ENCODE measurements around the gene MSL1.
"Not testable (repeated sequence)": the region's sequence is repeated elsewhere in the genome, so short reads cannot be mapped to it uniquely, and the experiment has no call there.

The MSL1 gene

GRCh38 chr17:40122999-40123810 lies 1.4 kb downstream of the MSL1 start:
- peak; percentile 53 to 81 for DNase-seq (ENCODE audit: low spot score in 2 of 2)
- peaks cover 10% of the 10 kb centered on the region for H3K4me1 ChIP-seq
- peak overlapping the region; percentile 91 for H3K4me3 ChIP-seq
- in situ Hi-C loops (cut with MboI; ENCODE audit: low sequenced_read_pairs) = no loop called here
- no peaks in the 10 kb centered on the region for H3K9me3 ChIP-seq
- no peaks in the 10 kb centered on the region for H3K27me3 ChIP-seq (ENCODE audit: low read depth)
- H3K36me3 ChIP-seq (replicated peaks) = peaks cover 30% of the 10 kb centered on the region

DNA sequence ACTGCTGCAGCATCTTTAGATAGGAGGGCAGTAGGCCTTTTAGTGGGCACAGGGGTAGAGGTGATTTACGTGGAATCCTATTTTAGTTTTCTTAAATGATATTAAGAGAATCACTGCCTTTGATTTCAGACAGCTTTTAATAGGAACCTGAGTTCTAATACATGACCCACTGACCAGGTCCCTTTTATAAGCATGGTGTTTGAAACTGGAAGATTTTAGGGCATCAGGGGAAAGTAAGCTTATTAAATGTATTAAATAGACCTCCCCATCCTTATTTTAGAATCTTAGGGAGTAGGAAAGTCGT lies 2.0 kb downstream of the MSL1 start:
- H3K36me3 ChIP-seq (replicated peaks) = peaks cover 35% of the 10 kb centered on the region
- no peak for DNase-seq (ENCODE audit: low spot score in 2 of 2)
- H3K4me1 ChIP-seq = peaks cover 10% of the 10 kb centered on the region
- in situ Hi-C loops (cut with MboI; ENCODE audit: low sequenced_read_pairs) = no loop called here
- peak overlapping the region; percentile 91 for H3K4me3 ChIP-seq
- no peaks in the 10 kb centered on the region for H3K27me3 ChIP-seq (ENCODE audit: low read depth)
- H3K9me3 ChIP-seq = no peaks in the 10 kb centered on the region

- DNase-seq (ENCODE audit: low spot score in 2 of 2) = peak in 1 of 2 experiments; percentile 43
- Histone ChIP-seq H3K4me1 (peaks cover 10% of the 10 kb centered on the region), H3K27me3 (ENCODE audit: low read depth) (no peaks in the 10 kb centered on the region), H3K9me3 (no peaks in the 10 kb centered on the region), H3K4me3 (peak overlapping the region; percentile 91), H3K36me3 (replicated peaks) (peaks cover 42% of the 10 kb centered on the region)
- in situ Hi-C loops (cut with MboI; ENCODE audit: low sequenced_read_pairs) = no loop called here
Observed at GRCh38 chr17:40124279-40125141, 2.7 kb downstream of the MSL1 start.

- in situ Hi-C loops (cut with MboI; ENCODE audit: low sequenced_read_pairs) = no loop called here
- Histone ChIP-seq H3K4me1 (peaks cover 5% of the 10 kb centered on the region; the same call in 1 of the 2 replicates), H3K36me3 (replicated peaks) (peaks cover 91% of the 10 kb centered on the region), H3K9me3 (no peaks in the 10 kb centered on the region), H3K27me3 (ENCODE audit: low read depth) (no peaks in the 10 kb centered on the region), H3K4me3 (no peak overlapping the region)
- no peak for DNase-seq (ENCODE audit: low spot score in 2 of 2)
Observed at GRCh38 chr17:40129498-40129897, 7.7 kb downstream of the MSL1 start.

GRCh38 chr17:40130352-40131042 lies 8.7 kb downstream of the MSL1 start:
- H3K4me3 ChIP-seq = no peak overlapping the region
- no peaks in the 10 kb centered on the region for H3K9me3 ChIP-seq
- H3K36me3 ChIP-seq (replicated peaks) = peaks cover 97% of the 10 kb centered on the region
- in situ Hi-C loops (cut with MboI; ENCODE audit: low sequenced_read_pairs) = no loop called here
- H3K27me3 ChIP-seq (ENCODE audit: low read depth) = no peaks in the 10 kb centered on the region
- H3K4me1 ChIP-seq = no peaks in the 10 kb centered on the region
- no peak for DNase-seq (ENCODE audit: low spot score in 2 of 2)

GRCh38 chr17:40134184-40134583 lies 12.4 kb downstream of the MSL1 start:
- H3K9me3 ChIP-seq = no peaks in the 10 kb centered on the region
- no peak for DNase-seq (ENCODE audit: low spot score in 2 of 2)
- in situ Hi-C loops (cut with MboI; ENCODE audit: low sequenced_read_pairs) = no loop called here

GRCh38 chr17:40135817-40136216 lies 14.0 kb downstream of the MSL1 start:
- H3K4me1 ChIP-seq = peaks cover 7% of the 10 kb centered on the region
- no peaks in the 10 kb centered on the region for H3K27me3 ChIP-seq (ENCODE audit: low read depth)
- H3K9me3 ChIP-seq = no peaks in the 10 kb centered on the region; the same call in 1 of the 2 replicates
- no peak overlapping the region for H3K4me3 ChIP-seq
- DNase-seq (ENCODE audit: low spot score in 2 of 2) = no peak
- peaks cover 64% of the 10 kb centered on the region for H3K36me3 ChIP-seq (replicated peaks)
- in situ Hi-C loops (cut with MboI; ENCODE audit: low sequenced_read_pairs) = no loop called here

More at GRCh38 chr17:40134184-40134583, 12.4 kb downstream of the MSL1 start:
- Histone ChIP-seq H3K4me1 (peaks cover 4% of the 10 kb centered on the region), H3K4me3 (no peak overlapping the region), H3K27me3 (ENCODE audit: low read depth) (no peaks in the 10 kb centered on the region), H3K36me3 (replicated peaks) (peaks cover 80% of the 10 kb centered on the region)

GRCh38 chr17:40139566-40140058 lies 17.8 kb downstream of the MSL1 start:
- DNase-seq (ENCODE audit: low spot score in 2 of 2) = peak in 1 of 2 experiments; percentile 15
- no peaks in the 10 kb centered on the region; the same call in 1 of the 2 replicates for H3K9me3 ChIP-seq
- peak overlapping the region; percentile 95 for H3K4me3 ChIP-seq
- H3K4me1 ChIP-seq = peaks cover 14% of the 10 kb centered on the region
- no peaks in the 10 kb centered on the region for H3K27me3 ChIP-seq (ENCODE audit: low read depth)
- H3K36me3 ChIP-seq (replicated peaks) = peaks cover 50% of the 10 kb centered on the region
- in situ Hi-C loops (cut with MboI; ENCODE audit: low sequenced_read_pairs) = no loop called here

DNA sequence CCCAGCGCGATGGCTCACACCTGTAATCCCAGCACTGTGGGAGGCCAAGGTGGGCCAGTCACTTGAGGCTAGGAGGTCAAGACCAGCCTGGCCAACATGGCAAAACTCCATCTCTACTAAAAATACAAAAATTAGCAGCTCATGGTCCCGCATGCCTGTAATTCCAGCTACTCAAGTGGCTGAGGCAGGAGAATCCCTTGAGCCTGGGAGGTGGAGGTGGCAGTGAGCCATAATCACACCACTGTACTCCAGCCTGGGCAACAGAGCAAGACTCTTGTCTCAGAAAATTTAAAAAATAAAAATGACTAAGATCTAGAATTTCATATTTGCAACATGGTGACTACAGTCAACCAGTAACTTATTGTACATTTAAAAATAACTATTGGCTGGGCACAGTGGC lies 21.4 kb downstream of the MSL1 start:
- peaks cover 46% of the 10 kb centered on the region for H3K36me3 ChIP-seq (replicated peaks)
- peaks cover 19% of the 10 kb centered on the region for H3K4me1 ChIP-seq
- H3K9me3 ChIP-seq; DNase-seq (ENCODE audit: low spot score in 2 of 2); H3K27me3 ChIP-seq (ENCODE audit: low read depth); H3K4me3 ChIP-seq; in situ Hi-C loops (cut with MboI; ENCODE audit: low sequenced_read_pairs): not testable (repeated sequence)

GRCh38 chr17:40145476-40145875 lies 23.7 kb downstream of the MSL1 start:
- in situ Hi-C loops (cut with MboI; ENCODE audit: low sequenced_read_pairs) = no loop called here
- H3K9me3 ChIP-seq = no peaks in the 10 kb centered on the region; the same call in 1 of the 2 replicates
- H3K27me3 ChIP-seq (ENCODE audit: low read depth) = no peaks in the 10 kb centered on the region
- peaks cover 12% of the 10 kb centered on the region for H3K4me1 ChIP-seq
- peaks cover 62% of the 10 kb centered on the region for H3K36me3 ChIP-seq (replicated peaks)
- no peak for DNase-seq (ENCODE audit: low spot score in 2 of 2)
- H3K4me3 ChIP-seq = no peak overlapping the region

DNA sequence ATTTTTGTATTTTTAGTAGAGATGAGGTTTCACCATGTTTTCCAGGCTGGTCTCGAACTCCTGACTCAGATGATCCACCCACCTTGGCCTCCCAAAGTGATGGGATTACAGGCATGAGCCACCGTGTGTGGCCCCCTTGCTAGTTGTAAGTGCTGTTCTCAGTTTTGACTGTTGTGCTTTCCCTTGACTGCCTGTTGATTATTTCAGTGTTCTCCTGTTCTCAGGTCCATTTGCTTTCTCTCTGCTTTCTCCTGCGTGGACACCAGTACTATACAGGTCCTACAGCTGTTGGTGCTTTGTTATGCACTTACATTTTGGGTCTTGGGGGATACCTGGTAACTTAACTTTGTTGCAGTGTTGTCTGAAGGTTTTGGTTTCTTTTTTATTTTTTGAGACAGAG lies 26.8 kb downstream of the MSL1 start:
- H3K4me1 ChIP-seq = peaks cover 5% of the 10 kb centered on the region; the same call in 1 of the 2 replicates
- no peak overlapping the region for H3K4me3 ChIP-seq
- no peaks in the 10 kb centered on the region for H3K9me3 ChIP-seq
- DNase-seq (ENCODE audit: low spot score in 2 of 2) = no peak
- H3K36me3 ChIP-seq (replicated peaks) = peaks cover 63% of the 10 kb centered on the region
- in situ Hi-C loops (cut with MboI; ENCODE audit: low sequenced_read_pairs) = no loop called here
- H3K27me3 ChIP-seq (ENCODE audit: low read depth) = no peaks in the 10 kb centered on the region

DNA sequence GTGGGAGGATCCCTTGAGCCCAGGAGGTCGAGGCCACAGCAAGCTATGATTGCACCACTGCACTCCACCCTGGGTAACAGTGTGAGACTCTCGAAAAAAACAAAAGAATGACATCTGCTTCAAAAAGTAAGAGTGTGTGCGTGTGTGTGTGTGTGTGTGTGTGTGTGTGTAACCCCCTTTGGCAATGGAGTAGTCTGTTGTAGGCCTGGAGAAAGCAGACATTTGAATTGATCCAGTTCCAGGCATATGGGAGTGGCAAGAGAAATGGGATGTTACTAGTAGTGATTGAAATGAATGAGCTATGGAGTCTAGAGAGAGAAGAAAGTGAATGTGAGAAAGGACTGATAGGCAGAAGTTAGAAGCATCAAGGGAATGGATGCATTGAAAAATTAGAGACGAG lies 28.5 kb downstream of the MSL1 start:
- Histone ChIP-seq H3K4me1 (peaks cover 5% of the 10 kb centered on the region; the same call in 1 of the 2 replicates), H3K4me3 (no peak overlapping the region), H3K27me3 (ENCODE audit: low read depth) (no peaks in the 10 kb centered on the region), H3K36me3 (replicated peaks) (peaks cover 70% of the 10 kb centered on the region), H3K9me3 (no peaks in the 10 kb centered on the region)
- in situ Hi-C loops (cut with MboI; ENCODE audit: low sequenced_read_pairs) = no loop called here
- no peak for DNase-seq (ENCODE audit: low spot score in 2 of 2)

DNA sequence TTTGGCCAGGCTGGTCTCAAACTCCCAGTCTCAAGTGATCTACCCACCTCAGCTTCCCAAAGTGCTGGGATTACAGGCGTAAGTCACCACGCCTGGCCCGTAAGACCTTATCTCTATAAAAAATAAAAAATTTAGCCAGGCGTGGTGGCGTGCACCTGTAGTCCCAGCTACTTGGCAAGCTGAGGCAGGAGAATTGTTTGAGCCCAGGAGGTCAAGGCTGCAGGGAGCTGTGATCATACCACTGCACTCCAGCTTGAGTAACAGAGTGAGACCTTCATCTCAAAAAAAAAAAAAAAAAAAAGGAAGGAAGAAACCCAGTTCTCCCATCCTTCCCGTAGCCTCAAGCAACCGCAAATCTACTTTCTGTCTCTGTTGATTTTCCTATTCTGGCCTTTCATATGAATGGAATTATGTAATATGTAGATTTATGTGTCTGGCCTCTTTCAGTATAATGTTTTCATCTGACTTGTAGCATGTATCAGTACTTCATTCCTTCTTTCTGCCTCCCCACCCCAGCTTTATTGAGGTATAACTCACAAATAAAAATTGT lies 29.7 kb downstream of the MSL1 start:
- H3K36me3 ChIP-seq (replicated peaks) = peaks cover 73% of the 10 kb centered on the region
- peaks cover 5% of the 10 kb centered on the region; the same call in 1 of the 2 replicates for H3K4me1 ChIP-seq
- no peak overlapping the region for H3K4me3 ChIP-seq
- no peaks in the 10 kb centered on the region for H3K9me3 ChIP-seq
- no peak for DNase-seq (ENCODE audit: low spot score in 2 of 2)
- no peaks in the 10 kb centered on the region for H3K27me3 ChIP-seq (ENCODE audit: low read depth)
- in situ Hi-C loops (cut with MboI; ENCODE audit: low sequenced_read_pairs) = no loop called here

Measured in HAP-1 (cell line).